ENCODE results near the gene CXCL8.
"Not testable (repeated sequence)": the region's sequence is repeated elsewhere in the genome, so short reads cannot be mapped to it uniquely, and the experiment has no call there.

The CXCL8 gene

DNA sequence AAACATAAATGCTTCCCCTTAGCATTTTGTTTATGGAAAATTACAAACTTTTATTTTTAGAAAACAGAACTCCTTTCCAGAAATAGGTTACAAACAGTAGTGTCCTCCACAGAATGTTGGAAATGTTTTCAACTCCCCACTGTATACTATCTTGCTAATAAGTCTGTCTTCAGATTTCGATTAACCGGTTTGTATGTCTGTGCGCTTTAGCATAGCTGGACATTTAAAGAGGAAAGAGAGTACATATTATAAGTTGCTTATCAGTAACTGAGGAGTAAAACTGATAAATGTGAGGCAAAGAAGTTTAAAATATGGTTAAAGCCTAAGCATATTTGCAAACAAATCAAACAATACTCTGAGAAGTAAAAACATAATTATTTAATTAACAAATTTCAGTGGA lies 3.4 kb downstream of the CXCL8 start:
- DNase-seq (ENCODE audit: low spot score), result no peak

- no peak for DNase-seq (ENCODE audit: low spot score)
Observed at GRCh38 chr4:73744203-73744602, 3.8 kb downstream of the CXCL8 start.

DNA sequence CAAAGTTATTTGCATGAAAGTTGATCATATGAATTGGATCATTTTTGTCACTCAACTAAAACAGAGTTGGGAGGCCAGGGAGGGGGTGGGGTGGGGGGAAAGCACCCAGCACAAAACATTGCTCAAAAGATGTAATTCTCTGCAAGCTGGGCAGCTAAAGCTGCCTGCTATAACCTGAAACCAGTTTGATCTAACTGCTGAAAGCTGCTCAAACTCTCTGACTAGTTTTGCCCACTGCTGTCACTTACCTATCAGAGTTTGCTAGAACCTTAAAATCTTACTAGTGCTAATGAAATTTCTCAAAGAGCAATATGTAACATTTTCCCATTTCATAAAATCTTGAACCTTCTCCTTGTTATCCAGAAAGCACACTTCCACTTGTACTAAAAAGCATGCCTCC lies 10.4 kb downstream of the CXCL8 start:
- DNase-seq (ENCODE audit: low spot score), result no peak

- DNase-seq (ENCODE audit: low spot score), result no peak
Observed at GRCh38 chr4:73751166-73751565, 10.8 kb downstream of the CXCL8 start.

DNA sequence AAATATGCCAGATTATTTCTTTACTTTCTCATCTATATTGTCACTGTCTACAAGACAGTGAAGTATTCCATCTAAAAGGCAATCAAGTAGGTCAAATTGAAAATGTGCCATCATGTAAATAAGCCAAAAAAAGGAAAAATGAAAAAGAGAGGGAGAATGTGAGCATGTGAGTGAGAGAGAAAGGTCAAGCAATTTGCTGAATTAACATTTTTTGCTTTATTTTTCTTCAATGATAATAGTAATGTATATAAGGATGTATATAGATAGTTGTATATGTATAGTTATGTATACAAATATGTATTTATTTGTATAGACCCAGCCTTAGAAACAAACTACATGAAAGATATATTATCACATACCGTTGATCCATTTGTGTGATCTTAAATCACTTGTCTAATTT lies 11.5 kb downstream of the CXCL8 start:
- no peak for DNase-seq (ENCODE audit: low spot score)

DNA sequence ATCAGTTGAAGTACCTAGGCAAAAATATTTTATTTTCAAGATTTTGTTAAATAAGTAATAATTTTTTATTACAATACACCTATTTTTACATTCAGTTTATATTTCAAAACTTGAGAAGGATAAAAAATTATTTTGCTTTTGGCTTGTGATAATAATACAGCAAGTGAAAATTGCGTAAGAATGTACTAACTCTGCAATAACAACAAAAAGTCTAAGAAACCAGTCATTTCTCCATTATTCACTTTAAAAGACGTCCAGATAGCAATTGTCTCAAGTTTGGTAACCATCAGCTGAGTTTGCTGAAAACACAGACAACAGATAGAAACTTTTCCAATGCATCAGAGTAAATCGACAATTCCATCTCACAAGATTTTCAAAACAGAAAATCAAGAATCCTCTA lies 12.1 kb downstream of the CXCL8 start:
- no peak for DNase-seq (ENCODE audit: low spot score)

- no peak for DNase-seq (ENCODE audit: low spot score)
Observed at GRCh38 chr4:73753215-73753614, 12.8 kb downstream of the CXCL8 start.

DNA sequence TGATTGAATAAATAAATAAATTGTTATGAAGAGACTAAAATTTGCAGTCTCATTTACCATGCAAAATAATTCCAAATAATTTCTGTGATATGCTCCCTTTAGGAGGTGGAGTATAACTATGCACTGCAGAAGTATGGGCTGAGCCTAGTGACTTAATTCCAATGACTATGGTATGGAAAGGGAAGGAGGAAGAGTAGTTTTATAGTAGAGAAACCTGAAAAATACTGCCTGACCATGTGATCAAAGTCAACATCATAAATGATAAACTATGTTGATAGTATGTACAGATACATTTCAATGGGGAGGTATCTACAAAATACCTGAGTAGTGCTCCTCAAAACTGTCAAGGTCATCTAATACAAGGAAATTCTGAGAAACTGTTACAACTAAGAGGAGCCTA lies 14.6 kb downstream of the CXCL8 start:
- DNase-seq (ENCODE audit: low spot score), result no peak

GRCh38 chr4:73759357-73759756 lies 19.0 kb downstream of the CXCL8 start:
- DNase-seq (ENCODE audit: low spot score), result no peak

GRCh38 chr4:73761856-73762255 lies 21.5 kb downstream of the CXCL8 start:
- DNase-seq (ENCODE audit: low spot score), result no peak

DNA sequence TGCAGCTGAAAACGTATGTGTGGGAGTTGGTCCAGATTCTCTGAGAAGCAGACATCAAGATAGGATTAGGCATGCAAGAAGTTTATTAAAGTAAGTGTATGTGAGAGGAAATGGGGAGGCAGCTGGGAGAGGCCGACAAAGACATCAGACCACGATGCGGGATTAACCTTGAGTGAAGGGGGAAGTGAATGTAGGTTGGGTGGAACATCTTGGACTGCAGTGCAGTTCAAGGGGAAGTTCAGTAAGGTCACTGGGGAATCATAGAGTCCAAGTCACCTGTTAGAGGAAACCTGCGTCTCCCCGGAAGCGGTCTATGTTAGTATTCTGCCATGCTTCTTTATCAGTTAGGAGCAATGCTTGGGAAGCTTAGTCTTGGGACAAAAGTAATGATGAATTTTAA lies 22.0 kb downstream of the CXCL8 start:
- no peak for DNase-seq (ENCODE audit: low spot score)

DNA sequence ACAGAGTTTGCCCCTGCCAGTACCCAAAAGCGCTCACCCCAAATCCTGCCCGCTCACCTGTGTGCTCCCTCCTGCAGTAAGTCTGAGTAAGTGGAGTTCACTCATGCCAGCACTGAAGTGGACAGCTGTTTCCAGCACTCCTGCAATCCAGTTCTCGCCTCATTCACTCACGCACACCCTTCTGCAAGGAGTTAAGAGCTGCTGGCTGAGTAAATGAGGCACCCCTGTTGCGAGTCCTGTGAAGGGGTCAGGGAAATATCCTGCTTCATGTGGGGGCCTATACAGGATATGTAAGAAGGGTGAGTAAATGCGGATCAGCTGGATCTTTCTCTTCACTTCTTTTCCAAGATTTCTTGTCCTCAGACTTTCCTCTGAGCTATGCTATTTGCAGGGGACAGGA lies 23.5 kb downstream of the CXCL8 start:
- DNase-seq (ENCODE audit: low spot score), result no peak

DNA sequence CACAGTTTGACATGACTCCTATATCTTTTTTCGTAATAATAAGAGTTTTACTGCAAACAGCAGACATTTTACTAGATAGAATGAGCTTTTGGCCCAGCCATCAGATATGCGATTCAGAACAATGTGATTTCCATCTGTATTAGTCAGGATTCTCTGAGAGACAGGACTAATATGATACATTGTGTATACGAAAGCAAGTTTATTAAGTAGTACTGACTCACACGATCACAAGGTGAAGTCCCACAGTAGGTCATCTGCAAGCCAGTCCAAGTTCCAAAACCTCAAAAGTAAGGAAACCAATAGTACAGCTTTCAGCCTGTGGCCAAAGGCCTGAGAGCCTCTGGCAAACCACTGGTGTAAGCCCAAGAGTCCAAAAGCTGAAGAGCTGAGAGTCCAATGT lies 24.1 kb downstream of the CXCL8 start:
- no peak for DNase-seq (ENCODE audit: low spot score)

GRCh38 chr4:73765296-73765695 lies 24.9 kb downstream of the CXCL8 start:
- DNase-seq (ENCODE audit: low spot score), result no peak

GRCh38 chr4:73770917-73771316 lies 30.5 kb downstream of the CXCL8 start:
- DNase-seq (ENCODE audit: low spot score), result peak; percentile 28

DNA sequence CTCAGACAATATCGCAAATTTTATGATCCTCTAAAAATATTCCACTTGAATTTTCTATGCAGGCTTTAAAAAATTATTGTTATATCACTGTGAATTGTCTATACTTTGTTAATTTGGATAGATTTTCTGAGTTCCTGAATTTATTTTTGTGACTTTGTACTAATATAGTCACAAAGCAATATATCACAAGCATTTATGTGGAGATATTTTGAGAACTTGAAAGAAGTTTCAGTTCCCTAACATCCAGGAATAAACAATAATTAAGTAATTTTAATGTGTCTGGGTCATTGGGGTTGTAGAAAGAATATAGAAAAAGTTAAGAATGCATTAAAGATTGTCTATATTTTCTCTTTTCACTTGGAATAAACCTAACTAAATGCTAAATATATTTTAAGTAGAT lies 32.0 kb downstream of the CXCL8 start:
- no peak for DNase-seq (ENCODE audit: low spot score)

GRCh38 chr4:73774406-73774805 lies 34.0 kb downstream of the CXCL8 start:
- DNase-seq (ENCODE audit: low spot score), result not testable (repeated sequence)

DNA sequence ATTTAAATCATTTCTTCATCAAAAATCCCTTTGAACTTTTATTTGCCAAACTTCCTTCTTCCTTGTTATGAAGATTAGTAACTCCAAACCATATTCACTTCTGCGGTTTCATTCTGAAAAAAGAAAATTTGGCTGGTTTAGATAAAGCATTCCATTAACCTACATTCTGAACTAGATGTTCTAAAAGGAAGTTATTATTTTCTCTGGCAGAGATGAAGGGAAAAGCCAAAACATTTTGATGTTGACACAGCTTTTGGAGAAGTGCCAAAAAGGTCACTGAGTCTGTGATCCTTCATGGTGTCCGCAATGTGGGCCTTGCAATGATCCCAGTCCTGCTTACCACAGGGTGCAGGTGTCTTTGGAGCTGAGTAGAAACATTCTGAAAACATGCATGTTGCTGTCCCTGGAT lies 36.0 kb downstream of the CXCL8 start:
- DNase-seq (ENCODE audit: low spot score), result peak; percentile 60

GRCh38 chr4:73777612-73778011 lies 37.2 kb downstream of the CXCL8 start:
- DNase-seq (ENCODE audit: low spot score), result no peak

DNA sequence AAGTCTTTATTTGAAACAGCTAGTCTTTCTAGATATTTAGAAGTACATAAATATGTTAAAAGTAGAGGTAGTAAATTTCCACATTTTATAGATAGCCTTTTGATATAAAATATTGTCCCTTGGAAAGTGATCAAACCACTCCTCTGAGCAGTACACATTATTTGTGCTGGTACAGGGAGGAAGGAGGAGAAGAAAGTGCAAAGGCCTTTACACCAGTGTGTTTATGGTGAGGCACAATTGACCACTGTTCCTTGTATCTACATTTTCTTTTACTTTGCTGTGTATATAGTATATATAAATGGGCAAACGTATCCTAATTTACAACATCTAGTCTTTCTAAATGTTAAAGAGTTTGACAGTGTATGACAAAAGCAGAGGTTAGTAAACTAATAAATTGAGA lies 39.9 kb downstream of the CXCL8 start:
- DNase-seq (ENCODE audit: low spot score), result no peak

DNA sequence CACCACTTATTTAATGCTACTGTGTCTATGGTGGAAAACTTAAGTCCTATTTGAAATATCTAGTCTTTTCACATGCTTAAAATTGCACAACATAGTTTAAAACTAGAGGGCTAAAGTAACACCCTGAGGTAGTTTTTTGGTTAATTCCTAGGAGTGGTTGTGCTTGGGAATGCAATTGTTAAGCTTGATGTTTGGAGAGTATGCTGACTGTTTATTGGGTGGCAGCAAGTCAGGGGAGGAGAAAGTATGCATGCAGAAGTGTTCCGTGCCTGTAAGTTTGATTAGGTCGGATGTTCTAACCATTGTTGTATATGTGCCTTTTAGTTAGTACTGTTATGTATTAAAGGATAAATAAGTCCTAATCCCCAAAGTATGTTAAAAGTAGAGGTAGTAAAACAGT lies 40.5 kb downstream of the CXCL8 start:
- DNase-seq (ENCODE audit: low spot score), result no peak

DNA sequence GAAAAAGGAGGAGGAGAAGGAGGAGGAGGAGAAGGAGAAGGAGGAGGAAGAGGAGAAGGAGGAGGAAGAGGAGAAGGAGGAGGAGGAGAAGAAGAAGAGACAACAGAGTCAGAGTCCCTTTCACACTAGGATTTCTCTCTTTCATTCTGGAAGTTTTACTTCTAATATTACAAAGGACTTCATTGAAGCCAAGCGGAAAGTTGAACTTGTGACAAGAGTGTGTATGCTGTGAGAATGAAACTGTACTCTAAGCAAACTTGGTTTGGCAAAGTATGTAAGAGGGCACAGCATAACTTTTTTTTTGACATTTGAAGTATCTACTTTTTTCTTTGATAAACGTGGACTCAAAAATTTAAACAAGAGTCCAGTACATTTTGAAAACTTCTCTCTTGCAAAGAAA lies 48.0 kb downstream of the CXCL8 start:
- no peak for DNase-seq (ENCODE audit: low spot score)

Measured in SW480 (cell line).